Forelimb muscle (tissue), 1 donor: ENCODE measurements around the gene TCN2. TPM values are rescaled to one million over a fixed set of nuclear protein-coding genes. Genes with fewer than 3 reads are reported as not detected.
"Not testable (repeated sequence)": the region's sequence is repeated elsewhere in the genome, so short reads cannot be mapped to it uniquely, and the experiment has no call there.

Experiments used
- DNase-seq: peaks from one replicate; pipeline ENCODE4 v3.0.0-alpha.2; 2013; ENCODE audit warnings: low read depth
- polyA plus RNA-seq: library from polyadenylated mRNA; unstranded; fragments of 120-200 nt; gene quantifications from one replicate; pipeline ENCODE4 v1.2.1, GENCODE V29; 2013; ENCODE audit not compliant: insufficient read length

The TCN2 gene
- polyA plus RNA-seq, 1 donor = 7.6 TPM

DNA sequence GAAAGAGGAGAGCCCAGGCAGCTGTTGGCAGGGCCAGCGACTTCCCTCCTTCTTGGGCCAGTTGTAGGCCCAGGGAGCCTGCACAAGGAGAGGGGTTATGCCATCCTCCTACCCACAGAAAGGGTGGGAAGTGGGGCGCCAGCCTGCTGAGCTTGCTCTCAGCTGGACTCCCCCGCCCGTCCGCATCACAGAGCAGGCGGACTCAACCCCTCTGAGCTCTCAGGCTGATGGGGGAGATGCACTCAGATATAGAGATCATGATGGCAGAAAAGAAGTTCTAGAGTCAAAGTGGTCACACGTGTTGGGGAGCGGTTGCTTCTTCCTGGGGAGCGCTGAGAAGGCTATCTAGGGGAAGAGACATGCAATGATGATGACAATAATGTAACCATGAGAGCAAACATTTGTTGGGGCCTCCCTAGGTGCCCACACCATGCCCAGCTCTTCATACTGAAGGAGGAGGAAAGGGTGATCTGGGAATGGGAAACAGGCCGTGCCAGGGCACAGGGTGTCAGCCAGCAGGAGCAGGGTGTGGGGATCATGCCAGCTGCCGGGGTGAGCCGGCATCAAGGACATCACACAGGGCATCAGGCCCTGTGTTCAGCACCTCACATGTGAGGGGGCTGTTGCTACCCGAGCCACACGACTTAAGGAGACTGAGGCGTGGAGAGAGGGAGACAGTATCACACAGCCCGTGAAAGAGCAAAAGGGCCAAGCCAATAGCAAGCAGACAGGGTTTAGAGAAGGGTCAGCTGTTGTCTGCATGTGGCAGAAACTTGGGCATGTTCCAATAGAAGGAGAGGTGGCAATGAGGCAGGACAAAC is 36.3 kb downstream of the TCN2 start:
- no peak for DNase-seq

- no peak for DNase-seq
These were observed 39.7 kb downstream of the TCN2 start for GRCh38 chr22:30646518-30647160.

DNA sequence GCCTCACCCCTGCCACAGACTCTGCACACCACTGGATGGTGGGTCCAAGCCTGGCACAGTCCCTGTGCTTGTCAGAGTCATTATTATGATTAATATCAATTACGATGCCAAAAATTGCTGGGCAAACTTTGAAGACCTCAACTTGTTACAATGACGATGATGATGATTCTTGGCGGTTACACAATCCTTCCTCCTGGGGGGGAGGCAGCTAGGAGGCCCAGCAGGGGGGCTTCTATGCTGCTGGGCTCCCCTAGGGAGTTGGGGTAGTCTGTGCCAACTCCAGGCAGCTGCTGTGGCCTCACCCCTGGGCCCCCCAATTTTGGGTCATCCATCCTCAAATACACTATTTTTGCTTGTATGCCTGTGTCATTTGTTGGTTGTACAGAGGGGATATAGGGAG is 40.6 kb downstream of the TCN2 start:
- DNase-seq = no peak

GRCh38 chr22:30648825-30649224 is 41.9 kb downstream of the TCN2 start:
- DNase-seq = no peak

GRCh38 chr22:30649430-30650007 is 42.5 kb downstream of the TCN2 start:
- DNase-seq = no peak

GRCh38 chr22:30650508-30651116 is 43.6 kb downstream of the TCN2 start:
- no peak for DNase-seq

DNA sequence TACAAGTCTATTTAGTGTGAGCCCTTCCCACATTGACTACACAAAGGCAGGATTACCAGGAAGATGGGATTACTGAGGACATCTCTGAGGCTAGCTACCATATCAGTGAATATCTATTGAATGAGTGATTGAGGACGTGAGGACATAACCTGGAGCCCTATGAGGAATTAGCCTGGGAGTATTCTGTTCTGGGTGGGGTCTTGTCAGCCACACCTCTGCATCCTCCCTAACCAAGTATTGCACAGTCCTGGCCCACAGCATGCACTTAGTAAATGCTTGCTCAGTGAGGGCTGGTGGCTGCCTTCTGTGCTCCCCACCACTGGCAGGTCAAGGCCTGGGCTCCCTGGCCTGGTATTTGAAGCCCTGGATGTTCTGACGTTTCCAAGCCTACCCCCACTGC is 45.9 kb downstream of the TCN2 start:
- no peak for DNase-seq

- no peak for DNase-seq
These were observed 47.4 kb downstream of the TCN2 start for GRCh38 chr22:30654361-30654760.

DNA sequence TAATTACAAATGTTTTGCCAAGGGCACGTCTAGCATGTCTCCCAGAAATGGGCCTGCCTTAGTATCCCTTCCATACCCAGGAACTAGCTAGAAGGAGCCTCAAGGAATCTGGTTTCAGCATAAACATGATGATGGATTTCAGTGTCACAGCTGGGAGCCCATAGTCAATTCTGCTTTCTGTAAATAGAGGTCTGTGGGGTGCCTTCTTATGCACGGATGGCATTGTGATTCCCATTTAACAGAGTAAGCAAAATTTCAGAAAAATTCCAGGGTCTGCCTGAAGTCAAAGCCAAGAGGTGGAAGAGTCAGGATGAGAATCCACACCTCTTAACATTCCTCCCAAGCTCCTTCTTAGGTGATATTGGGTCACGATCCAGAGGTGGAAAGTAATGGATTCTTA is 48.6 kb downstream of the TCN2 start:
- DNase-seq = no peak

DNA sequence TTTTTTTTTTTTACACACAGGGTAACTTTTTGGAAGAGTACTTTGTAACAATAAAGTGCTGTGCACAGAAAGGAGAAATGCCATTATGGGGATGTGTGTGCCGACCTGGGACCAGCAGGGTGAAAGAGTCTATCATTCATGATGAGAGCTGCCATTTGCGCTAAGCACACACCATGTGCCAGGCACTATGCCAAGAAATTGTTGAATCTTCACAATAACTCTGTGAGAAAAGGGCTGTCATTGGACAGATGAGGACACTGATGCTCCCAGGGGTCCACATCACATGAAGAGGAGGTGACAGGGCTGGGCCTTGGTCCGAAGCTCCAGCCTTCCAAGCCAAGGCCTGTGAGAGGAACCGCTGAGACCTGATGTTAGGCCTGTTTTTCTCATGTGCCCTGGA is 55.1 kb downstream of the TCN2 start:
- no peak for DNase-seq

- no peak for DNase-seq
These were observed 57.8 kb downstream of the TCN2 start for GRCh38 chr22:30664798-30665197.

DNA sequence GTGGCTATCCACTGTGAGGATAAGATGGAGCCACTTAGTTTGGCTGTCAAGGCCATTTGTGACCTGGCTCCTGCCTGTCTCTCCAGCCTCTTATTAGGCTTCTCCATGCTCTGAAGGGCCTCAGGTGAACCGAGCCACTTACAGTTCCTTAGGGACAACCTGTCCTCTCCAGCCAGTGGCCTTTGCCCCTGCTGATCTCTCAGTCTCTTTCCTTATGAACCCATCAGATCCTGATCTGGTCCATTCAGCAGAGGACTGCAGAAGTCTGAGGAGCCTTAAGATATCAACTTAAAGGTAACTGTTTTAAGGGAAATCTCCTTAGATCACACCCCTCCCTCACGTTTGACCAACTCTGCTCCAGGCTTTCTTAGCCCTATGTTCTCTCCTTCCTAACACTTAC is 58.3 kb downstream of the TCN2 start:
- no peak for DNase-seq

- DNase-seq = no peak
These were observed 58.8 kb downstream of the TCN2 start for GRCh38 chr22:30665786-30666185.

DNA sequence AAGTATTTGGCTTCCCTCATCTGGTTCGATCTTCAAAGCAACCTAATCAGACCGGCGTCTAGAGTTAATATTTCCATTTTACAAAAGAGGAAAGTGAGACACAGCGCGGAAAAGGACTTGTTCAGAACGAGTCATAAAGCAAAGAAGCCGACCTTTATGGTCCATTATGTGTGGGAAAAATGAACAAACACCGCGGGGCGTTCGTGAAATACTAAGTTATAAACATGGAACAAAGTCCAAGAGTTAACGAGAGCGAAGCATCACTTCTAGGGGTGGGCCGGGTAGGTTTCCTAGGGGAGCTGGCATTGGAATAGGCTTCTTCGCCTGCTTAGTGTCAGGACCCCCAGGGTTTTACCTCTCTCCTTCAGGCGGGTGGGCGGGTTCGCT is 60.1 kb downstream of the TCN2 start:
- DNase-seq = no peak

- DNase-seq = peak; percentile 26
These were observed 60.8 kb downstream of the TCN2 start, which contains the start of gene DUSP18 for GRCh38 chr22:30667494-30668385. DUSP18 (minus strand) TSS chr22:30667875; CDS start chr22:30664003, 3,872 bp downstream.

DNA sequence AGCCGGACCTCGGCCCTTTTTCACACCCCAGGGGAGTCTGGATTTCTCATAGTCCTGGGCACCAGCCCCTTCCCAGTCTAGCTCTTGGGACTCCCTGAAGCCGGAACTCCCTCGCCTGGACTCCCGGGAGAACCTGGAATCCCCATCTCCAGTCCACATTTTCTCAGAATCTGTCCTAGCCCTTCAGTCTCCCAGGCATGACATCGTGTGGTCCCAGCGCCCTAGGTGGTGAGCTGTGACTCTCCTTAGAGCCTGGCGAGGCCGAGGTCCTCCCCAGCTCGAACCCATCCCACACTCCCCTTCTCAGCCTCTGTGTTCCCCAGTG is 61.4 kb downstream of the TCN2 start:
- DNase-seq = no peak

DNA sequence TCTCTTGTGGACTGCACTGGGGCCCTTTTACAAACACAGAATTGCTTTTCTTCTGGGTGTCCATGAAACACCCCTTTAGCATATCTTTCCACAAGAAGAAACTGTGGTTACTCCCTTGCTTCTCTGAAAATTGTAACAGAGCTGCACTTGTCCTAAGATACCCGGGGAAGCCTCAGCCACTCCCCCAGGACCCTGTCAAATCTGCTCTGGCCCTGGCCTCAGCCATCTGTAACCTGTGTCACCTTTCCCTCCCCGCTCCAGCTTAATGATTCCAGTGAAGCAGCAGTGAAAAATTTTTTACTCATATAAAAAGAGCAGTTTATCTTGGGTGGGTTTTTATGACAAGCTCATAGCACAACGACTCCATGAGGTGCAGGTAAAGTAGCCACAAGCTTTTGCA is 64.1 kb downstream of the TCN2 start:
- DNase-seq = no peak

DNA sequence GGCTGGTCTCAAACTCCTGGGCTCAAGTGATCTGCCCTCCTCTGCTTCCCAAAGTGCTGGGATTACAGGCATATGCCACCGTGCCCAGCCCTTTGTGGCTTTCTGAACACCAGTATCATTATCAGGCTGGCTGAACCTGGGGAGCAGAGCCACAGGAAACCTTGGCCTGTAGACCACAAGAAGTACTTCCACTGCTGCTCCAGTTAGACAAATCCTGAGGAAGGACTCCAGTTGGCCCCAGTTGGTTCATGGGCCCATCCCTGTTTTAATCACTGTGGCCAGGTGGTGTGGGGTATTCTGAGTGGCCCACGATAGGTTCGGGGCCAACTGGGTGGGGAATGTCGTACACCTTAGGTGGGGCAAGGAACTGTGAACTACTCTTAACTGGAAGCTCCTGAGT is 66.2 kb downstream of the TCN2 start:
- no peak for DNase-seq

GRCh38 chr22:30674482-30674881 is 67.5 kb downstream of the TCN2 start:
- no peak for DNase-seq

DNA sequence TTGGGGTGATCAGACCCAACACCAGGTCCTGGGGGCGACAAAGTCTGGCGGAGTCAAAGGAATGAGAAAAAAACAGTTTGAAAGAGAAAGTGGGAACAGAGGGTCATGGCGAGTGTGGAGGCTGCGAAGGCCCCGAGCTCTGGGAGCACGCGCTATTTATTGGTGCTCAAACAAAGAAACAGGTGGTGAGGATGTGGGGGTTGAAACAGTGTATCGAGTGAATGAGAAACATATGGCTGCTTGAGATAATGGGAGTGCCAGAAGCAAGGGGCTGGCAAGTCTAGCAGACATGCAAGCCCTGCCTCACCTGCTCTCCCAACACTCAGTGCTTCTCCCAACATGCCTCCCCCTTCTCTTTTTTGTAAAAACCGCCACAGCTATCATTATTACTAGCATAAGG is 68.5 kb downstream of the TCN2 start:
- DNase-seq = no peak

- DNase-seq = not testable (repeated sequence)
These were observed 69.6 kb downstream of the TCN2 start for GRCh38 chr22:30676565-30676964.
